Neural progenitor cell (in vitro differentiated cells): ENCODE measurements around the gene PYCARD.

Experiments used
- CTCF ChIP-seq: fragments of 200-600 bp; sonication (generic); IDR thresholded peaks from 2 replicates; pipeline ENCODE4 v1.5.1; 2017; ENCODE audit warnings: antibody characterized with exemption, mild to moderate bottlenecking
- EZH2 ChIP-seq: fragments of 200-600 bp; sonication (generic); IDR thresholded peaks from 2 replicates; pipeline ENCODE4 v1.6.1; 2017; ENCODE audit warnings: antibody characterized with exemption, mild to moderate bottlenecking, moderate library complexity
- EZH2phosphoT487 ChIP-seq: fragments of 200-600 bp; sonication (generic); IDR thresholded peaks from 2 replicates; pipeline ENCODE4 v1.6.1; 2017; ENCODE audit warnings: antibody characterized with exemption

- TF ChIP-seq CTCF (no peak), EZH2 (no peak), EZH2phosphoT487 (no peak)
Measured at GRCh38 chr16:31192856-31193642, 9.5 kb downstream of the PYCARD start.
